GM12875 (cell line): Measurements from ENCODE around the gene ARL15.

ENCODE experiments used
- H3K4me3 ChIP-seq: one replicate; pipeline ENCODE4 v1.5.1; 2011; ENCODE audit warnings: low read depth, low read length, control low read depth
- TF ChIP-seq, protein P1 (sequence below): IDR thresholded peaks from 2 replicates; pipeline ENCODE4 v1.5.1; 2011; ENCODE audit warnings: low read depth, mild to moderate bottlenecking, control low read depth, inconsistent platforms, low read length, moderate library complexity, borderline replicate concordance; ENCODE audit not compliant: insufficient read depth

The ARL15 gene

DNA sequence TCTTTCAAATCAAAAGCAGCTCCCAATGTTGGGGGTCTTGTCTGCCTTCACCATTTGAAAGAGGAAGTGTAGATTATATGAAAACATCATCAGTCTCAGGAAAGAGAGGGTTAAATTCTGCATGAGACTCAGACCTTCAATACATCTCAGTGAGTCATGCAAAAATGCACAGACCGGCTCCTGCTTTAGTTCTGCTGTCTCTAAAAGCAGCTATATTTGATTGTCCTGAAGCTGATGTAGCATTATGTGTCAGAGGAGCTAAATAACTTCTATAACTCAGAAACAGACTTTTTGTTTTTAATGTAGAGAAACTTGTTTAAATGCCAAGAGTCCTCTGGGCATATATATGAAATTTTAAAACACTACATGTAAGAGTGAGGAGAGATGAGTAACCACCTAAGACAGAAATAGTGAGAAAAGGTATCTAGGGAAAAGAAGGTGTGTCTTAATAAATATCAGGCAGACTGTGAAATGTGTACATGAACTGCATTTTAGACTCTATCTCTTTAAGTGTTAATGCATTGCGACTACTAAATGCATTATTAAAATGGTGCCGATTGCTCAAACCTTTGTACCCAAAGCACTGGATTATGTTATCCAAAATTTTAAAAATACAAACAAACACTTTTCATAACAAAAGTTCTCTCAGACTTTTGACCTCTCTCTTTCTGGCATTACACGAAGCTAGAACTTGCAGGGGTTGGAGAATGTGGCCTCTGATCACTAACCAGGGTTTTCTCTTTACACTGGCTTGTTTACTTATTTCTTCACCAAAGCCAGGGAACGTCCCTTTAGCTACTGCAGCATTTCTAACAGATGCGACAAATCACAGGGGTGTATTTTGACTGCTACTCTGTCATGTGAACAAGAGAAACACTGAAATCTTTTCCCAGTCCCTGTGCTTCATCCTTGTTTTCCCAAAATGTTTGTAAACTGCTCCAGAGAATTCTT, 302.3 kb downstream of the ARL15 start:
- no peak overlapping the region for H3K4me3 ChIP-seq
- TF ChIP-seq, protein P1, sequence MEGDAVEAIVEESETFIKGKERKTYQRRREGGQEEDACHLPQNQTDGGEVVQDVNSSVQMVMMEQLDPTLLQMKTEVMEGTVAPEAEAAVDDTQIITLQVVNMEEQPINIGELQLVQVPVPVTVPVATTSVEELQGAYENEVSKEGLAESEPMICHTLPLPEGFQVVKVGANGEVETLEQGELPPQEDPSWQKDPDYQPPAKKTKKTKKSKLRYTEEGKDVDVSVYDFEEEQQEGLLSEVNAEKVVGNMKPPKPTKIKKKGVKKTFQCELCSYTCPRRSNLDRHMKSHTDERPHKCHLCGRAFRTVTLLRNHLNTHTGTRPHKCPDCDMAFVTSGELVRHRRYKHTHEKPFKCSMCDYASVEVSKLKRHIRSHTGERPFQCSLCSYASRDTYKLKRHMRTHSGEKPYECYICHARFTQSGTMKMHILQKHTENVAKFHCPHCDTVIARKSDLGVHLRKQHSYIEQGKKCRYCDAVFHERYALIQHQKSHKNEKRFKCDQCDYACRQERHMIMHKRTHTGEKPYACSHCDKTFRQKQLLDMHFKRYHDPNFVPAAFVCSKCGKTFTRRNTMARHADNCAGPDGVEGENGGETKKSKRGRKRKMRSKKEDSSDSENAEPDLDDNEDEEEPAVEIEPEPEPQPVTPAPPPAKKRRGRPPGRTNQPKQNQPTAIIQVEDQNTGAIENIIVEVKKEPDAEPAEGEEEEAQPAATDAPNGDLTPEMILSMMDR = no peak

DNA sequence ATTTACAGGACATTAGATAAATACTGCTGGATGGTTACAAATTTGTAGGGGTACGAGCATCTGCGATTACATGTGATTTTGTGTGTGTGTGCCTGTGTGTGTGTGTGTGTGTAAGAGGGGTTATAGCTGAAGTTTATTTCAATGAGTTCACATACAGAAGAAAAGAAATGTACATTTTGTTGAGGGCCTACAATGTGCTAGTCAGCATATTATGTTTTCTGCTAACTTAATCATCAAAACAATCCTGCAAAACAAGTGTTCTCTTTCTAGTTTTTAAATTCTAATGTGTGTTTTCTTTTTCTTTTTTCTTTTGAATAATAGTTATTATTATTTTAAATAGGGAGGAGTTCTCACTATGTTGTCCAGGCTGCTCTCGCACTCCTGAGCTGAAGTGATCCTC, 305.7 kb downstream of the ARL15 start:
- TF ChIP-seq, protein P1 = no peak
- no peak overlapping the region for H3K4me3 ChIP-seq

DNA sequence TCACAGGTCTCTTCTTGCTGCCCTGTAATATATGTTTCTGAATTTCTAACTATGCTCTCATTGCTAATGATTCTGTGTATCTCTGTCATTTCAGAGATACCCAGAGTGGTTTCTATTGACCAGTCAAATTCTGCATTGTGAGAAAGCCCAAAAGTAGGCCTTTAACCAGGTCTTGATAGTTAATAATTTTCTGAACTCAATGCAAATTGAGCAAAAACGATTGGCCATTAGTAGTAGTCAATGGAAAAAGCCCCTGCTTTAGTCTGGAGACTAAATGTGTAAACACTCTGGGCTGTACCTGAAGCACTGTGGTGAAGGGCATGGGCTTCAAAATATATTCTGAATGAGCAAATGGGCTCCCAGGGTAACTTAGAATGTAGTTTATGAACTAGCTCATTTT, 307.6 kb downstream of the ARL15 start:
- TF ChIP-seq, protein P1 = no peak
- no peak overlapping the region for H3K4me3 ChIP-seq

DNA sequence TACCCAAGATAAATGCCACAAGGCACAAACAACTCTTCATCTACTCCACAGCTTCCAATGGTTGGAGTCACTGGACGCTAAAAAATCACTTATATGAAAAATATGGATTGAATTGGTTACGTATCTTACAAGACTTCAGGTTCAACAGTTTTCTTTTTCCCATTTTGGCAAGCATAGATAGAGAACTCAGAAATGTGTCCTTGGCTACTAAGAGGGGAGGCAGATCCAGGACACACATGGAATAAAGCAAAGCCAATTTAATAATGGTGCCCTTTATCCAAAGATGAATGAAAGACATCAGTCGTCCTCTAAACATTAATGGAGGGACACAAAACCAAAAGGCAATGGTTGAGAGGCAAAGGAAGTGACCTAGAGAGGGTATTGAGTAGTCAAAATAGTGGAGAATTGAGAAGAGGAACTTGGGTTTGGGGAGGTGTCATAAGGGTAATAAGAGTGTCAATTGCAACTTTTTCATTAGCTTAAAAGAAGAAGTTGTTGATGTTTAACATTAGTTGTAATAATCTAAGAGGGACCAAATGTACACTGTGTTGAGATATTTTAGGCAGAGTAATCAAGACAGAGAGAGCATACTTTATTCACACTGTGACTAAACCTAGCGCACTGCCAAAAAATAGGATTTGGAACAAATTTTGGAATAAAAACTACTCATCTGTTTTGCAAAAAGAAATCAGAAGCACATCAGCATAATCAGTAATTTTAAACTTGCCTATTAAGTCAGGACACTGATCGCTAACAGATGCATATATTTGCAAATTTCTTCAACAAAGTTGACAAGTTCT, 308.2 kb downstream of the ARL15 start:
- TF ChIP-seq, protein P1 = no peak
- H3K4me3 ChIP-seq = no peak overlapping the region

DNA sequence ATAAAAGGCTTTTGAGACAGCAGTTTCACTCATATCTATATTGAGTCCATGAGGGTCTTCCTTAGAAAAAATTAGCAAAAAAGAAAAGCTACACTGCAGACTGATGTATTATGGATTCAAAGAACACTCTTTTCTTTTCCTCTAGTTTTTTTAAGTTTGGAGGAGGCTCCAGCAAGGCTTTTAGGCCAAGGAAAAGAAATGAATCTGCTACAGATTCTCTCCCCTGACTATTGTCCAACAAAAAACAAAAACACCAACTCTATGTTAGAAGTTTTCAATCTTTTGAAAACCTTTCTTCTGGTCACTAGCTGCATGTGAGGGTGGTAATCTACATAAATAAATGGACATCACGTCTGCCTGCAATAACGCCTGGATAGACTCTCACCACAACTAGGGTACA, 310.4 kb downstream of the ARL15 start:
- no peak overlapping the region for H3K4me3 ChIP-seq
- TF ChIP-seq, protein P1 = no peak

DNA sequence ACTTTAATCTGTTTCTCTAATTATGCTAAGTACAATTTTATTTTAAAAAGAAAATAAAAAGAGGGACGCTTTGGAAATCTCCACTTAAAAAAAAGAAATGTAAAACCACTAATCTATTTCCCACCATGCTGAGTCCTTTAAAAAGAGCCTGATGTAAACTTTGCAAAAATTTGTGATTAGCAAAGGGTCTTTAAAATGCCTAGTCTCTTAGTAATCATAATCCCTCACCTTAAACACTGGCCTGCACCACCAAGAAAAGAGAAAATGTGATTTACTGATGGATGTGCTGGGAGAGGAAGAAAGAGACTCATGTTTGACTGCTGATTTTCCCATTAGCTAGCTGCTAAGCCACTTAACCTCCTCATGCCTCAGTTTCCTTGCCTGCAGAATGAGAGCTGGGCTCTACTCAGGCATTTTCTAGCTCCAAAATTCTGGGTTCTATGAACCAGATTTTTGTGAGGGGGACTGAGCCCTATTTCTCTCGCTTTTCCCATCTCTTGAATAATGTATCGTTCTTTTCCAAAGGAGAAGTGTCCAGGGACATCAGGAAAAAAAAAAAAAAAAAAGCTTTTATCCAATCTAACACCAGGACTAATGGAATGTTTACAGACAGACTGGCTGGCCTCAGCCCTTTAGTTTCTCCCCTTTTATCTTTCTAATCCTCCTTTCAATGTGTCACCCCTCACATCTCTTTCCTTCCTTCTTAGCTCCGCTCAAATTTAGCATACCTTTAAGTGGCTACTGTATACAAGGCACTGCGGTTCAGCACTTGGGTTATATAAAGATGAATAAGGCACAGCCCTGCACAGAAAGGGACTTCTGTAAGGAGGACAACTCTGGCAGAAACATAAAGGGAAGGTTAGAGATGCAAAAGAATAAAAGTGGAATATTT, 312.4 kb downstream of the ARL15 start:
- TF ChIP-seq, protein P1 = no peak

More for the DNA sequence above, 312.4 kb downstream of the ARL15 start:
- no peak overlapping the region for H3K4me3 ChIP-seq
